Thymus (tissue), 11 donors: ENCODE measurements around the gene DNAJC4. TPM values are rescaled to one million over a fixed set of nuclear protein-coding genes. Genes with fewer than 3 reads are reported as not detected.

Source experiments
- DNase-seq, 9 donors: peaks; one replicate each; pipeline ENCODE4 v3.0.0-alpha.2; 2013; ENCODE audit warnings: low spot score in 9 of 9, low read depth in 6 of 9, missing footprints in 1 of 9
- H3K27ac ChIP-seq, 2 donors: one replicate each; pipeline ENCODE4 v1.5.1; 2013; ENCODE audit warnings: control low read depth in 1 of 2, low read depth in 1 of 2, low read length in 1 of 2, mild to moderate bottlenecking in 1 of 2, moderate library complexity in 1 of 2
- H3K27me3 ChIP-seq, 2 donors: one replicate each; pipeline ENCODE4 v1.5.1; 2013; ENCODE audit warnings: low read length in 1 of 2; ENCODE audit not compliant: control insufficient read depth in 2 of 2, insufficient read depth in 1 of 2
- H3K36me3 ChIP-seq, 2 donors: one replicate each; pipeline ENCODE4 v1.5.1; 2013; ENCODE audit warnings: low read length in 1 of 2, mild to moderate bottlenecking in 1 of 2, moderate library complexity in 1 of 2; ENCODE audit not compliant: control insufficient read depth in 2 of 2, insufficient read depth in 2 of 2
- H3K4me1 ChIP-seq, 2 donors: one replicate each; pipeline ENCODE4 v1.5.1; 2013; ENCODE audit warnings: low read length in 2 of 2; ENCODE audit not compliant: control insufficient read depth in 2 of 2, insufficient read depth in 2 of 2
- H3K4me3 ChIP-seq, 2 donors: one replicate each; pipeline ENCODE4 v1.5.1; 2013; ENCODE audit warnings: low read length in 2 of 2, control low read depth in 1 of 2, mild to moderate bottlenecking in 1 of 2
- H3K9me3 ChIP-seq, 2 donors: one replicate each; pipeline ENCODE4 v1.5.1; 2013; ENCODE audit warnings: low read length in 1 of 2, mild to moderate bottlenecking in 1 of 2; ENCODE audit not compliant: control insufficient read depth in 2 of 2, insufficient read depth in 1 of 2
- WGBS: extraction: QIAGEN DNeasy Blood & Tissue Kit; methylation state at CpG from one replicate; pipeline ENCODE4 v1.1.7; 2013; 5-methylcytosine and 5-hydroxymethylcytosine counted together
- polyA plus RNA-seq: library from polyadenylated mRNA; stranded (reverse); fragments of 200-250 nt; gene quantifications from one replicate; pipeline ENCODE4 v1.2.3, GENCODE V29; 2013
- total RNA-seq: library from RNA; stranded (reverse); fragments of 120-200 nt; gene quantifications from one replicate; pipeline ENCODE4 v1.2.4, GENCODE V29; 2013
- donor health status: healthy.

The DNAJC4 gene
- total and polyA plus RNA-seq, 2 donors = 18.1 to 134 TPM

- Histone ChIP-seq H3K36me3 (peaks cover 20 to 25% of the 10 kb centered on the region in 2 donors), H3K27me3 (no peaks in the 10 kb centered on the region), H3K4me3 (no peak overlapping the region), H3K27ac (no peak overlapping the region), H3K4me1 (peaks cover 9 to 18% of the 10 kb centered on the region in 2 donors), H3K9me3 (peaks cover 0 to 1% of the 10 kb centered on the region in 2 donors)
- no peak for DNase-seq
- 98% methylated on average over 10 of the region's 10 CpGs for WGBS
Observed at GRCh38 chr11:64264371-64264852, 34.1 kb downstream of the DNAJC4 start.

DNA sequence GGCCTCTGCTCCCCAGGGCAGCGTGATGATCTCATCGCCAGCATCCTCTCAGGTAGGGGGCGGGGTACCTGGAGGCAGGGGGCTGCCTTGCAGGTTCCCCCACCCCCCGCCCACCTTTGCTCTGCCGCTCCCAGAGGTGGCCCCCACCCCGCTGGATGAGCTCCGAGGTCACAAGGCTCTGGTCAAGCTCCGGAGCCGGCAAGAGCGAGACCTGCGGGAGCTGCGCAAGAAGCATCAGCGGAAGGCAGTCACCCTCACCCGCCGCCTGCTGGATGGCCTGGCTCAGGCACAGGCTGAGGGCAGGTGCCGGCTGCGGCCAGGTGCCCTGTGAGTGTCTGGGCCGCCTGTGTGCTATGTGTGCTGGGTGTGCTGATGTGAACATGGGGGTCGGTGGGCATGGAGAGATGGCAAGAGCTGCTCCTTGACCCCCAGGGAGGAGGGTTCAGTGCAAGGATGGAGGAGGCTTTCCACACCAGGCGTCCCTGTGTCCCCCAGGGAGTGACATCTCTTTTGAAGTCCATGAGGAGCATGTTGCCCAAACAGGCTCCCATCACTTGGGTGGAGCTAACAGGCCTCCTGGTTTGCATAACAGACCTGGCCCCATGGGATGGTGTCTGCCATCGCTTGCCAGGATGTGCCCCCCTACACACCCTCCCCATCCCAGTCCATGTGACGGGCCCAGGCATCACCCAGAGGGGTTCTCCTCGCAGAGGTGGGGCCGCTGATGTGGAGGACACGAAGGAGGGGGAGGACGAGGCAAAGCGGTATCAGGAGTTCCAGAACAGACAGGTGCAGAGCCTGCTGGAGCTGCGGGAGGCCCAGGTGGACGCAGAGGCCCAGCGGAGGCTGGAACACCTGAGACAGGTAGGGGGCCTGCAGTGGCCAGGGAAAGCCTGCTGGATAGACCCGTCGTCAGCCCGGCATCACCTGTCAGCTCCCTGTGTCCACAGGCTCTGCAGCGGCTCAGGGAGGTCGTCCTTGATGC is 35.1 kb downstream of the DNAJC4 start:
- no peak overlapping the region for H3K27ac ChIP-seq
- H3K4me1 ChIP-seq = peaks cover 9 to 21% of the 10 kb centered on the region in 2 donors
- DNase-seq = no peak
- H3K27me3 ChIP-seq = no peaks in the 10 kb centered on the region
- no peak overlapping the region for H3K4me3 ChIP-seq
- peaks cover 0 to 5% of the 10 kb centered on the region in 2 donors for H3K9me3 ChIP-seq
- WGBS = 96% methylated on average over 35 of the region's 35 CpGs
- H3K36me3 ChIP-seq = peaks cover 16 to 23% of the 10 kb centered on the region in 2 donors

DNA sequence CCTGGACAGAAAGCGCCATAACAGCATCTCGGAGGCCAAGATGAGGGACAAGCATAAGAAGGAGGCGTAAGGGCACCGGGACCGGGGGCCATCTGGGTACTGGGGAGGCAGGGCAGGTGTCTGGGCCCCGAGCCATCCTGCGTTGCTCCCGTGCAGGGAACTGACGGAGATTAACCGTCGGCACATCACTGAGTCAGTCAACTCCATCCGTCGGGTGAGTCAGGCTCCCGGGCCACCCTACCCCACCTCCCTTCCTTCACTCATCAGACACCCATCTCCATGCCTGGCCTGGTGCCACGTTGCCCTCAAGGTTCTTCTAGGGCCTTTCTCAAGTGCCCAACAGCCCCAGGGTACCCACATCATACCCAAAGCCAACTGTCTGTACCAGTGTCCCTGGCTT is 36.0 kb downstream of the DNAJC4 start:
- Histone ChIP-seq H3K4me1 (peaks cover 9 to 24% of the 10 kb centered on the region in 2 donors), H3K27ac (no peak overlapping the region), H3K27me3 (no peaks in the 10 kb centered on the region), H3K4me3 (no peak overlapping the region), H3K36me3 (peaks cover 16 to 20% of the 10 kb centered on the region in 2 donors), H3K9me3 (peaks cover 0 to 5% of the 10 kb centered on the region in 2 donors)
- WGBS = 97% methylated on average over 15 of the region's 15 CpGs
- DNase-seq = no peak

DNA sequence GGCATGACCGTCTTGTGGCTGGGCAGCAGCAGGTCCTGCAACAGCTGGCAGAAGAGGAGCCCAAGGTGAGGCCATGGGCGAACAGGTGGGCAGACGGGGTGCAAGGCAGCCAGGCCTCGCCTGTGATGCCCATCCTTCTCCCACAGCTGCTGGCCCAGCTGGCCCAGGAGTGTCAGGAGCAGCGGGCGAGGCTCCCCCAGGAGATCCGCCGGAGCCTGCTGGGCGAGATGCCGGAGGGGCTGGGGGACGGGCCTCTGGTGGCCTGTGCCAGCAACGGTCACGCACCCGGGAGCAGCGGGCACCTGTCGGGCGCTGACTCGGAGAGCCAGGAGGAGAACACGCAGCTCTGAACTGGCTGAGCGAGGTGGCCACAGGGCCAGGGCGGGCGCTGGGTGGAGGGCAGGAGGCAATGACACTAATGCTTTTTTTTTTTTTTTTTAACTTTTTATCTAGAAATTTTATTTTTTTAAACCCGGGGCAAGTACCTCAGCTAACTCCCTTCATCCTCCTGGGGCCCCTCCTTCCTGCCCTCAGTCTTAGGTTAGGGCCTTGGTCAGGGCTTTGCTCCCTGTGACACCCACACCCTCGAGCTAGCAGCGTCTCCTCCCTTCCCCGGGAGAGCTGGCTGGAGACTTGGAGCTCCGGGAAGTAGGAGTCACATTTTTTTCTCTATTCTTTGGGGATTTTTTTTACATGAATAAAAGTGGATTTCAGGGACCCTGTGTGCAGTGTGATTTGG is 37.0 kb downstream of the DNAJC4 start:
- WGBS = 92% methylated on average over 27 of the region's 27 CpGs
- peaks cover 9 to 32% of the 10 kb centered on the region in 2 donors for H3K4me1 ChIP-seq
- H3K27ac ChIP-seq = no peak overlapping the region
- peaks cover 0 to 5% of the 10 kb centered on the region in 2 donors for H3K9me3 ChIP-seq
- no peaks in the 10 kb centered on the region for H3K27me3 ChIP-seq
- no peak for DNase-seq
- H3K4me3 ChIP-seq = no peak overlapping the region
- H3K36me3 ChIP-seq = peaks cover 13 to 17% of the 10 kb centered on the region in 2 donors

GRCh38 chr11:64268025-64268892 is 37.9 kb downstream of the DNAJC4 start:
- peaks cover 0 to 5% of the 10 kb centered on the region in 2 donors for H3K9me3 ChIP-seq
- WGBS = 70% methylated on average over 23 of the region's 23 CpGs
- H3K4me1 ChIP-seq = peaks cover 9 to 32% of the 10 kb centered on the region in 2 donors

GRCh38 chr11:64268893-64269539 is 38.7 kb downstream of the DNAJC4 start:
- peak in 2 of 9 donors; percentile 35 to 43 for DNase-seq
- peak overlapping the region; percentile 78 to 83 for H3K4me3 ChIP-seq
- peak overlapping the region; percentile 95 to 98 for H3K27ac ChIP-seq
- peaks cover 5 to 9% of the 10 kb centered on the region in 2 donors for H3K36me3 ChIP-seq
- H3K9me3 ChIP-seq = peaks cover 0 to 5% of the 10 kb centered on the region in 2 donors
- H3K27me3 ChIP-seq = no peaks in the 10 kb centered on the region
- peaks cover 9 to 32% of the 10 kb centered on the region in 2 donors for H3K4me1 ChIP-seq
- WGBS = 5% methylated on average over 34 of the region's 34 CpGs

More at GRCh38 chr11:64268025-64268892, 37.9 kb downstream of the DNAJC4 start:
- peaks cover 5 to 9% of the 10 kb centered on the region in 2 donors for H3K36me3 ChIP-seq
- H3K4me3 ChIP-seq = peak overlapping the region; percentile 78 to 83
- no peaks in the 10 kb centered on the region for H3K27me3 ChIP-seq
- peak overlapping the region; percentile 95 to 98 for H3K27ac ChIP-seq
- DNase-seq = no peak

GRCh38 chr11:64269540-64270220 is 39.3 kb downstream of the DNAJC4 start:
- Histone ChIP-seq H3K36me3 (peaks cover 5 to 9% of the 10 kb centered on the region in 2 donors), H3K4me1 (peaks cover 9 to 32% of the 10 kb centered on the region in 2 donors), H3K27ac (peak overlapping the region; percentile 95 to 98), H3K4me3 (peak overlapping the region; percentile 78 to 83), H3K9me3 (peaks cover 0 to 5% of the 10 kb centered on the region in 2 donors), H3K27me3 (no peaks in the 10 kb centered on the region)
- peak; percentile 97 to 99 (median 98) for DNase-seq
- under 1% methylated on average over 58 of the region's 58 CpGs for WGBS
